ENCODE measurements around the gene ERCC6L2. TPM values are rescaled to one million over a fixed set of nuclear protein-coding genes. Genes with fewer than 3 reads are reported as not detected.

Gene ERCC6L2
- total and polyA plus RNA-seq, 2 experiments from 2014 or later, result 33.5 to 80.6 TPM

DNA sequence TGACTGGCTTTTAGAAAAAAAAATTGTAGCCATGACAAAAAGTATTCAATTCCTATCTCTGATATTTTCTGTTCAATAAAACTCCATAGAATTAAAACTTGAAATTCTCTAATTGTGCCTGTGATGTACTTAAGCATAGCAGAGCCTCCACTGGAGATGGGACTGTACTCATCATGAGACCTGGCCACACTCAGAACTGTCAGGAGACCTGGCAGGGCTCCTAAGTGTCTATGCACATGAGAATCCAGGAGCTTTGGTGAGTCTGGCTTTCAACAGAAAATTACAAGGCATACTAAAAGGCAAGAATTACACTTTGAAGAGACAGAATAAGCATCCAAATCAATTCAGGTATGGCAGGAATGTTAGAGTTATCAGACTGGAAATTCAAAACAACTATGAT lies 26.7 kb upstream of the ERCC6L2 start:
- H3K4me1 ChIP-seq (ENCODE audit: insufficient read depth), result peaks cover 8% of the 10 kb centered on the region
- DNase-seq (ENCODE audit: low spot score) (no peak), ATAC-seq (no peak)
- no peak overlapping the region for H2AFZ ChIP-seq
- H3K27ac ChIP-seq (ENCODE audit: low read depth), result no peak overlapping the region
- no peak overlapping the region for H3K4me3 ChIP-seq
- TF ChIP-seq, protein P1, sequence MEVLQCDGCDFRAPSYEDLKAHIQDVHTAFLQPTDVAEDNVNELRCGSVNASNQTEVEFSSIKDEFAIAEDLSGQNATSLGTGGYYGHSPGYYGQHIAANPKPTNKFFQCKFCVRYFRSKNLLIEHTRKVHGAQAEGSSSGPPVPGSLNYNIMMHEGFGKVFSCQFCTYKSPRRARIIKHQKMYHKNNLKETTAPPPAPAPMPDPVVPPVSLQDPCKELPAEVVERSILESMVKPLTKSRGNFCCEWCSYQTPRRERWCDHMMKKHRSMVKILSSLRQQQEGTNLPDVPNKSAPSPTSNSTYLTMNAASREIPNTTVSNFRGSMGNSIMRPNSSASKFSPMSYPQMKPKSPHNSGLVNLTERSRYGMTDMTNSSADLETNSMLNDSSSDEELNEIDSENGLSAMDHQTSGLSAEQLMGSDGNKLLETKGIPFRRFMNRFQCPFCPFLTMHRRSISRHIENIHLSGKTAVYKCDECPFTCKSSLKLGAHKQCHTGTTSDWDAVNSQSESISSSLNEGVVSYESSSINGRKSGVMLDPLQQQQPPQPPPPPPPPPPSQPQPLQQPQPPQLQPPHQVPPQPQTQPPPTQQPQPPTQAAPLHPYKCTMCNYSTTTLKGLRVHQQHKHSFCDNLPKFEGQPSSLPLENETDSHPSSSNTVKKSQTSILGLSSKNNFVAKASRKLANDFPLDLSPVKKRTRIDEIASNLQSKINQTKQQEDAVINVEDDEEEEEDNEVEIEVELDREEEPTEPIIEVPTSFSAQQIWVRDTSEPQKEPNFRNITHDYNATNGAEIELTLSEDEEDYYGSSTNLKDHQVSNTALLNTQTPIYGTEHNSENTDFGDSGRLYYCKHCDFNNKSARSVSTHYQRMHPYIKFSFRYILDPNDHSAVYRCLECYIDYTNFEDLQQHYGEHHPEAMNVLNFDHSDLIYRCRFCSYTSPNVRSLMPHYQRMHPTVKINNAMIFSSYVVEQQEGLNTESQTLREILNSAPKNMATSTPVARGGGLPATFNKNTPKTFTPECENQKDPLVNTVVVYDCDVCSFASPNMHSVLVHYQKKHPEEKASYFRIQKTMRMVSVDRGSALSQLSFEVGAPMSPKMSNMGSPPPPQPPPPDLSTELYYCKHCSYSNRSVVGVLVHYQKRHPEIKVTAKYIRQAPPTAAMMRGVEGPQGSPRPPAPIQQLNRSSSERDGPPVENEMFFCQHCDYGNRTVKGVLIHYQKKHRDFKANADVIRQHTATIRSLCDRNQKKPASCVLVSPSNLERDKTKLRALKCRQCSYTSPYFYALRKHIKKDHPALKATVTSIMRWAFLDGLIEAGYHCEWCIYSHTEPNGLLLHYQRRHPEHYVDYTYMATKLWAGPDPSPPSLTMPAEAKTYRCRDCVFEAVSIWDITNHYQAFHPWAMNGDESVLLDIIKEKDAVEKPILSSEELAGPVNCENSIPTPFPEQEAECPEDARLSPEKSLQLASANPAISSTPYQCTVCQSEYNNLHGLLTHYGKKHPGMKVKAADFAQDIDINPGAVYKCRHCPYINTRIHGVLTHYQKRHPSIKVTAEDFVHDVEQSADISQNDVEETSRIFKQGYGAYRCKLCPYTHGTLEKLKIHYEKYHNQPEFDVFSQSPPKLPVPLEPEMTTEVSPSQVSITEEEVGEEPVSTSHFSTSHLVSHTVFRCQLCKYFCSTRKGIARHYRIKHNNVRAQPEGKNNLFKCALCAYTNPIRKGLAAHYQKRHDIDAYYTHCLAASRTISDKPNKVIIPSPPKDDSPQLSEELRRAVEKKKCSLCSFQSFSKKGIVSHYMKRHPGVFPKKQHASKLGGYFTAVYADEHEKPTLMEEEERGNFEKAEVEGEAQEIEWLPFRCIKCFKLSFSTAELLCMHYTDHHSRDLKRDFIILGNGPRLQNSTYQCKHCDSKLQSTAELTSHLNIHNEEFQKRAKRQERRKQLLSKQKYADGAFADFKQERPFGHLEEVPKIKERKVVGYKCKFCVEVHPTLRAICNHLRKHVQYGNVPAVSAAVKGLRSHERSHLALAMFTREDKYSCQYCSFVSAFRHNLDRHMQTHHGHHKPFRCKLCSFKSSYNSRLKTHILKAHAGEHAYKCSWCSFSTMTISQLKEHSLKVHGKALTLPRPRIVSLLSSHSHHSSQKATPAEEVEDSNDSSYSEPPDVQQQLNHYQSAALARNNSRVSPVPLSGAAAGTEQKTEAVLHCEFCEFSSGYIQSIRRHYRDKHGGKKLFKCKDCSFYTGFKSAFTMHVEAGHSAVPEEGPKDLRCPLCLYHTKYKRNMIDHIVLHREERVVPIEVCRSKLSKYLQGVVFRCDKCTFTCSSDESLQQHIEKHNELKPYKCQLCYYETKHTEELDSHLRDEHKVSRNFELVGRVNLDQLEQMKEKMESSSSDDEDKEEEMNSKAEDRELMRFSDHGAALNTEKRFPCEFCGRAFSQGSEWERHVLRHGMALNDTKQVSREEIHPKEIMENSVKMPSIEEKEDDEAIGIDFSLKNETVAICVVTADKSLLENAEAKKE (CRISPR knock-in tag; IDR thresholded peaks at IDR 0.05), result no peak
- TF ChIP-seq EZH2 (IDR thresholded peaks at IDR 0.05; ENCODE audit: low read depth, unreplicated experiment) (no peak), ZNF331 (CRISPR knock-in tag; IDR thresholded peaks at IDR 0.05; ENCODE audit: low read depth) (no peak), NANOG (IDR thresholded peaks at IDR 0.05; ENCODE audit: borderline replicate concordance) (no peak), CREB1 (CRISPR knock-in tag; IDR thresholded peaks at IDR 0.05; ENCODE audit: low read depth) (no peak), STAT1 (IDR thresholded peaks at IDR 0.05; ENCODE audit: unreplicated experiment) (no peak), JUNB (IDR thresholded peaks at IDR 0.05; ENCODE audit: unreplicated experiment) (no peak), ZNF114 (CRISPR knock-in tag; IDR thresholded peaks at IDR 0.05) (no peak), POLR2AphosphoS5 (IDR thresholded peaks at IDR 0.05; ENCODE audit: low read depth) (no peak), EZH2phosphoT487 (IDR thresholded peaks at IDR 0.05; ENCODE audit: unreplicated experiment) (no peak)
- TF ChIP-seq, protein P2, sequence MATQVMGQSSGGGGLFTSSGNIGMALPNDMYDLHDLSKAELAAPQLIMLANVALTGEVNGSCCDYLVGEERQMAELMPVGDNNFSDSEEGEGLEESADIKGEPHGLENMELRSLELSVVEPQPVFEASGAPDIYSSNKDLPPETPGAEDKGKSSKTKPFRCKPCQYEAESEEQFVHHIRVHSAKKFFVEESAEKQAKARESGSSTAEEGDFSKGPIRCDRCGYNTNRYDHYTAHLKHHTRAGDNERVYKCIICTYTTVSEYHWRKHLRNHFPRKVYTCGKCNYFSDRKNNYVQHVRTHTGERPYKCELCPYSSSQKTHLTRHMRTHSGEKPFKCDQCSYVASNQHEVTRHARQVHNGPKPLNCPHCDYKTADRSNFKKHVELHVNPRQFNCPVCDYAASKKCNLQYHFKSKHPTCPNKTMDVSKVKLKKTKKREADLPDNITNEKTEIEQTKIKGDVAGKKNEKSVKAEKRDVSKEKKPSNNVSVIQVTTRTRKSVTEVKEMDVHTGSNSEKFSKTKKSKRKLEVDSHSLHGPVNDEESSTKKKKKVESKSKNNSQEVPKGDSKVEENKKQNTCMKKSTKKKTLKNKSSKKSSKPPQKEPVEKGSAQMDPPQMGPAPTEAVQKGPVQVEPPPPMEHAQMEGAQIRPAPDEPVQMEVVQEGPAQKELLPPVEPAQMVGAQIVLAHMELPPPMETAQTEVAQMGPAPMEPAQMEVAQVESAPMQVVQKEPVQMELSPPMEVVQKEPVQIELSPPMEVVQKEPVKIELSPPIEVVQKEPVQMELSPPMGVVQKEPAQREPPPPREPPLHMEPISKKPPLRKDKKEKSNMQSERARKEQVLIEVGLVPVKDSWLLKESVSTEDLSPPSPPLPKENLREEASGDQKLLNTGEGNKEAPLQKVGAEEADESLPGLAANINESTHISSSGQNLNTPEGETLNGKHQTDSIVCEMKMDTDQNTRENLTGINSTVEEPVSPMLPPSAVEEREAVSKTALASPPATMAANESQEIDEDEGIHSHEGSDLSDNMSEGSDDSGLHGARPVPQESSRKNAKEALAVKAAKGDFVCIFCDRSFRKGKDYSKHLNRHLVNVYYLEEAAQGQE (IDR thresholded peaks at IDR 0.05; ENCODE audit: unreplicated experiment), result no peak
- TF ChIP-seq, protein P3, sequence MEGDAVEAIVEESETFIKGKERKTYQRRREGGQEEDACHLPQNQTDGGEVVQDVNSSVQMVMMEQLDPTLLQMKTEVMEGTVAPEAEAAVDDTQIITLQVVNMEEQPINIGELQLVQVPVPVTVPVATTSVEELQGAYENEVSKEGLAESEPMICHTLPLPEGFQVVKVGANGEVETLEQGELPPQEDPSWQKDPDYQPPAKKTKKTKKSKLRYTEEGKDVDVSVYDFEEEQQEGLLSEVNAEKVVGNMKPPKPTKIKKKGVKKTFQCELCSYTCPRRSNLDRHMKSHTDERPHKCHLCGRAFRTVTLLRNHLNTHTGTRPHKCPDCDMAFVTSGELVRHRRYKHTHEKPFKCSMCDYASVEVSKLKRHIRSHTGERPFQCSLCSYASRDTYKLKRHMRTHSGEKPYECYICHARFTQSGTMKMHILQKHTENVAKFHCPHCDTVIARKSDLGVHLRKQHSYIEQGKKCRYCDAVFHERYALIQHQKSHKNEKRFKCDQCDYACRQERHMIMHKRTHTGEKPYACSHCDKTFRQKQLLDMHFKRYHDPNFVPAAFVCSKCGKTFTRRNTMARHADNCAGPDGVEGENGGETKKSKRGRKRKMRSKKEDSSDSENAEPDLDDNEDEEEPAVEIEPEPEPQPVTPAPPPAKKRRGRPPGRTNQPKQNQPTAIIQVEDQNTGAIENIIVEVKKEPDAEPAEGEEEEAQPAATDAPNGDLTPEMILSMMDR (conservative IDR thresholded peaks at IDR 0.05; ENCODE audit: low read depth in 2 of 2), result no peak
- TF ChIP-seq, protein P4, sequence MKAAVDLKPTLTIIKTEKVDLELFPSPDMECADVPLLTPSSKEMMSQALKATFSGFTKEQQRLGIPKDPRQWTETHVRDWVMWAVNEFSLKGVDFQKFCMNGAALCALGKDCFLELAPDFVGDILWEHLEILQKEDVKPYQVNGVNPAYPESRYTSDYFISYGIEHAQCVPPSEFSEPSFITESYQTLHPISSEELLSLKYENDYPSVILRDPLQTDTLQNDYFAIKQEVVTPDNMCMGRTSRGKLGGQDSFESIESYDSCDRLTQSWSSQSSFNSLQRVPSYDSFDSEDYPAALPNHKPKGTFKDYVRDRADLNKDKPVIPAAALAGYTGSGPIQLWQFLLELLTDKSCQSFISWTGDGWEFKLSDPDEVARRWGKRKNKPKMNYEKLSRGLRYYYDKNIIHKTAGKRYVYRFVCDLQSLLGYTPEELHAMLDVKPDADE (IDR thresholded peaks at IDR 0.05), result no peak
- H3F3A ChIP-seq (replicated peaks; ENCODE audit: low read depth), result no peaks in the 10 kb centered on the region
- H3K9me2 ChIP-seq (ENCODE audit: insufficient read depth), result no peaks in the 10 kb centered on the region
- no peaks in the 10 kb centered on the region for H3K79me2 ChIP-seq (replicated peaks; ENCODE audit: insufficient read depth)
- no peaks in the 10 kb centered on the region for H4K20me1 ChIP-seq (replicated peaks; ENCODE audit: insufficient read depth)
- Mint-ChIP-seq H3K4me3 (no peak overlapping the region), H3K9me3 (peaks cover 9% of the 10 kb centered on the region), H3K27ac (no peak overlapping the region), H3K36me3 (ENCODE audit: low read depth) (peaks cover 17% of the 10 kb centered on the region), H3K27me3 (ENCODE audit: insufficient read depth, low read depth, poor library complexity) (peaks cover 2% of the 10 kb centered on the region), H3K4me1 (peaks cover 6% of the 10 kb centered on the region; the same call in 2 of the 3 replicates)
- H3K36me3 ChIP-seq (ENCODE audit: insufficient read depth), result no peaks in the 10 kb centered on the region
- H3K4me2 ChIP-seq, result no peak overlapping the region
- H3K27me3 ChIP-seq (ENCODE audit: insufficient read depth), result no peaks in the 10 kb centered on the region
